HEK293 (cell line): ENCODE results near the gene TNIK.

Source experiments
- CTCF ChIA-PET: fragments of 350-600 bp; formaldehyde crosslinking; extraction: SDS; loops from one replicate; lab custom pipeline; 2021; ENCODE audit warnings: antibody characterized with exemption; lab: Yijun Ruan, JAX
- POLR2A ChIA-PET: fragments of 300-600 bp; formaldehyde crosslinking; extraction: SDS; loops from one replicate; lab custom pipeline; 2020; ENCODE audit warnings: antibody characterized with exemption, inconsistent platforms; lab: Yijun Ruan, JAX
- H3K27ac ChIP-seq: fragments of 200-500 bp; sonication (Bioruptor generic); 2 replicates; pipeline ENCODE4 v1.5.1; 2014; ENCODE audit warnings: low read depth, low read length, control low read depth, inconsistent platforms; ENCODE audit errors: extremely low read depth
- H3K36me3 ChIP-seq, 2 experiments: fragments of 200-500 bp in 1 of 2; sonication (Bioruptor generic) in 1 of 2; 1 replicate in 1 of 2; 2 replicates in 1 of 2; pipeline ENCODE4 v1.5.1; 2014 to 2017; ENCODE audit warnings: inconsistent platforms in 2 of 2, low read length in 2 of 2; ENCODE audit not compliant: control insufficient read depth in 2 of 2, insufficient read depth in 1 of 2
- H3K4me1 ChIP-seq: fragments of 200-500 bp; sonication (Bioruptor generic); 2 replicates; pipeline ENCODE4 v1.5.1; 2014; ENCODE audit warnings: mild to moderate bottlenecking, low read length, inconsistent platforms; ENCODE audit not compliant: control insufficient read depth, insufficient read depth
- H3K4me3 ChIP-seq: 2 replicates; pipeline ENCODE4 v1.5.1; 2011; ENCODE audit warnings: low read depth, mild to moderate bottlenecking, control low read depth, low read length, moderate library complexity
- H3K9me3 ChIP-seq: fragments of 200-500 bp; sonication (Bioruptor generic); 2 replicates; pipeline ENCODE4 v1.5.1; 2014; ENCODE audit warnings: low read depth, low read length, inconsistent platforms; ENCODE audit not compliant: control insufficient read depth, insufficient read depth
- CTCF ChIP-seq: fragments of 450-650 bp; formaldehyde crosslinking; IDR thresholded peaks from 2 replicates; pipeline ENCODE4 v1.5.1; 2016; ENCODE audit warnings: missing biosample characterization, missing genetic modification characterization
- FEZF1 ChIP-seq: fragments of 450-650 bp; formaldehyde crosslinking; IDR thresholded peaks from 2 replicates; pipeline ENCODE4 v1.5.1; 2016; ENCODE audit warnings: missing biosample characterization, missing genetic modification characterization
- GFI1B ChIP-seq: fragments of 450-650 bp; formaldehyde crosslinking; IDR thresholded peaks from 2 replicates; pipeline ENCODE4 v1.5.1; 2016; ENCODE audit warnings: missing biosample characterization, missing genetic modification characterization
- KLF10 ChIP-seq: fragments of 450-650 bp; IDR thresholded peaks from 2 replicates; pipeline ENCODE4 v1.5.1; 2018; ENCODE audit warnings: missing biosample characterization, mild to moderate bottlenecking, missing genetic modification characterization
- KLF17 ChIP-seq: fragments of 450-650 bp; formaldehyde crosslinking; IDR thresholded peaks from 2 replicates; pipeline ENCODE4 v1.5.1; 2016; ENCODE audit warnings: missing biosample characterization, missing genetic modification characterization
- OSR2 ChIP-seq: fragments of 450-650 bp; formaldehyde crosslinking; IDR thresholded peaks from 2 replicates; pipeline ENCODE4 v1.5.1; 2016; ENCODE audit warnings: missing biosample characterization, missing genetic modification characterization
- PRDM1 ChIP-seq: fragments of 450-650 bp; formaldehyde crosslinking; IDR thresholded peaks from 2 replicates; pipeline ENCODE4; 2016; ENCODE audit warnings: missing biosample characterization, missing genetic modification characterization
- ZBTB10 ChIP-seq: fragments of 450-650 bp; formaldehyde crosslinking; IDR thresholded peaks from 2 replicates; pipeline ENCODE4 v1.5.1; 2016; ENCODE audit warnings: missing biosample characterization, missing genetic modification characterization
- ZBTB20 ChIP-seq: fragments of 450-650 bp; formaldehyde crosslinking; IDR thresholded peaks from 2 replicates; pipeline ENCODE4 v1.5.1; 2016; ENCODE audit warnings: missing biosample characterization, missing genetic modification characterization
- ZIC2 ChIP-seq: fragments of 450-650 bp; formaldehyde crosslinking; IDR thresholded peaks from 2 replicates; pipeline ENCODE4 v1.5.1; 2016; ENCODE audit warnings: missing biosample characterization, missing genetic modification characterization
- ZNF112 ChIP-seq: fragments of 450-650 bp; formaldehyde crosslinking; IDR thresholded peaks from 2 replicates; pipeline ENCODE4 v1.5.0; 2017; ENCODE audit warnings: missing biosample characterization, missing genetic modification characterization
- ZNF121 ChIP-seq: fragments of 450-650 bp; formaldehyde crosslinking; IDR thresholded peaks from 2 replicates; pipeline ENCODE4 v1.5.1; 2016; ENCODE audit warnings: missing biosample characterization, missing genetic modification characterization
- ZNF133 ChIP-seq: fragments of 450-650 bp; formaldehyde crosslinking; IDR thresholded peaks from 2 replicates; pipeline ENCODE4 v1.5.1; 2016; ENCODE audit warnings: missing biosample characterization, missing genetic modification characterization
- ZNF169 ChIP-seq: fragments of 450-650 bp; formaldehyde crosslinking; IDR thresholded peaks from 2 replicates; pipeline ENCODE4 v1.5.1; 2016; ENCODE audit warnings: missing biosample characterization, missing genetic modification characterization
- ZNF2 ChIP-seq: fragments of 450-650 bp; formaldehyde crosslinking; IDR thresholded peaks from 2 replicates; pipeline ENCODE4 v1.5.1; 2016; ENCODE audit warnings: missing biosample characterization, missing genetic modification characterization
- ZNF266 ChIP-seq: fragments of 450-650 bp; formaldehyde crosslinking; IDR thresholded peaks from 2 replicates; pipeline ENCODE4 v1.5.1; 2016; ENCODE audit warnings: missing biosample characterization, missing genetic modification characterization, low read depth
- ZNF548 ChIP-seq: fragments of 450-650 bp; formaldehyde crosslinking; IDR thresholded peaks from 2 replicates; pipeline ENCODE4 v1.5.1; 2016; ENCODE audit warnings: missing biosample characterization, missing genetic modification characterization
- ZNF585B ChIP-seq: fragments of 450-650 bp; formaldehyde crosslinking; IDR thresholded peaks from 2 replicates; pipeline ENCODE4 v1.5.1; 2016; ENCODE audit warnings: missing biosample characterization, missing genetic modification characterization
- ZNF654 ChIP-seq: fragments of 450-650 bp; formaldehyde crosslinking; IDR thresholded peaks from 2 replicates; pipeline ENCODE4 v1.5.1; 2016; ENCODE audit warnings: low read depth, missing biosample characterization, missing genetic modification characterization
- ZNF660 ChIP-seq: fragments of 450-650 bp; IDR thresholded peaks from 2 replicates; pipeline ENCODE4 v1.5.1; 2018; ENCODE audit warnings: missing biosample characterization, mild to moderate bottlenecking, missing genetic modification characterization
- ZNF843 ChIP-seq: fragments of 450-650 bp; formaldehyde crosslinking; IDR thresholded peaks from 2 replicates; pipeline ENCODE4 v1.5.1; 2016; ENCODE audit warnings: missing biosample characterization, missing genetic modification characterization
- ZSCAN4 ChIP-seq: fragments of 450-650 bp; formaldehyde crosslinking; IDR thresholded peaks from 2 replicates; pipeline ENCODE4 v1.5.1; 2017; ENCODE audit warnings: missing biosample characterization, missing genetic modification characterization
- TF ChIP-seq, protein P1 (sequence below): fragments of 450-650 bp; formaldehyde crosslinking; IDR thresholded peaks from 2 replicates; pipeline ENCODE4 v1.5.1; 2016; ENCODE audit warnings: missing biosample characterization, missing genetic modification characterization, borderline replicate concordance
- TF ChIP-seq, protein P2 (sequence below): fragments of 450-650 bp; formaldehyde crosslinking; IDR thresholded peaks from 2 replicates; pipeline ENCODE4 v1.5.1; 2017; ENCODE audit warnings: missing biosample characterization, missing genetic modification characterization

The TNIK gene

GRCh38 chr3:171054231-171054630 is 406.0 kb downstream of the TNIK start (continued):
- no peak for TF ChIP-seq ZBTB10 (tag by site-specific recombination)
- TF ChIP-seq OSR2, result no peak
- TF ChIP-seq PRDM1 (tag by site-specific recombination), result no peak
- no peak for TF ChIP-seq ZNF112 (tag by site-specific recombination)
- TF ChIP-seq ZIC2, result no peak
- no peak for TF ChIP-seq ZNF843 (tag by site-specific recombination)
- no peak for TF ChIP-seq ZNF585B (tag by site-specific recombination)
- no peak for TF ChIP-seq FEZF1 (tag by site-specific recombination)

DNA sequence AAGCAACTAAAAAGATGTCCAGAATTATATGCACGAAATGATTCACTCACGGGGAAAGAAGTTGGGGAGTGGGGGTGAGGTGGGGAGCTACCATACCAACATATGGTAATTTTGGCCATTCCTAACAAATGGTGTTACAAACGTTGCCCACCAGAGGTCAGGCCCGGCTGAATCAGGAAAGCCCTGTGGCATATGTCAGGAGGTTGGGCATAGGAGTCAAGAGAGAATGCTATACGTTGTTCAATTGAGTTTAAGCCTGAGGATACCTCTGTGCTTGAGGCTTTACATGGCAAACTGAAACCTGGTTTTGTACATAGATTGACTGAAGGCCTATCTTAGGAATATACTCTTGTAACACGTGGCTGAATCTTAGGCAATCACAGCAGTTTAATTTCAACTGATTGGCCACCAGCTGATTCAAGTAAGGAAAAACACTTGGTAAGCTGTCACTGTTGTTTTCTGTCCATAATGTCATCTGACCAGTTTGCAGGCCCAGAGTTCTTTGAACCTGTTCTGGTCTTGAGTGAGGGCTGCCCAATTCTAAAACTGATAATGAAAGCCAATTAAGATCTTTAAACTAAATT is 410.3 kb downstream of the TNIK start:
- no peaks in the 10 kb centered on the region for H3K36me3 ChIP-seq
- H3K9me3 ChIP-seq, result no peaks in the 10 kb centered on the region
- no peak overlapping the region for H3K4me3 ChIP-seq
- no peak overlapping the region for H3K27ac ChIP-seq
- peak; percentile 40; the same call in 1 of the 2 replicates for TF ChIP-seq ZNF2 (tag by site-specific recombination)
- 0 out of 2 replicates have a peak, but pooled peaks have one; percentile 27 for TF ChIP-seq ZNF660 (tag by site-specific recombination)
- TF ChIP-seq ZNF133 (tag by site-specific recombination), result no peak
- no peak for TF ChIP-seq KLF17
- TF ChIP-seq GFI1B (tag by site-specific recombination), result no peak
- TF ChIP-seq FEZF1 (tag by site-specific recombination), result no peak
- TF ChIP-seq CTCF (tag by site-specific recombination), result peak; percentile 46
- TF ChIP-seq, protein P1, sequence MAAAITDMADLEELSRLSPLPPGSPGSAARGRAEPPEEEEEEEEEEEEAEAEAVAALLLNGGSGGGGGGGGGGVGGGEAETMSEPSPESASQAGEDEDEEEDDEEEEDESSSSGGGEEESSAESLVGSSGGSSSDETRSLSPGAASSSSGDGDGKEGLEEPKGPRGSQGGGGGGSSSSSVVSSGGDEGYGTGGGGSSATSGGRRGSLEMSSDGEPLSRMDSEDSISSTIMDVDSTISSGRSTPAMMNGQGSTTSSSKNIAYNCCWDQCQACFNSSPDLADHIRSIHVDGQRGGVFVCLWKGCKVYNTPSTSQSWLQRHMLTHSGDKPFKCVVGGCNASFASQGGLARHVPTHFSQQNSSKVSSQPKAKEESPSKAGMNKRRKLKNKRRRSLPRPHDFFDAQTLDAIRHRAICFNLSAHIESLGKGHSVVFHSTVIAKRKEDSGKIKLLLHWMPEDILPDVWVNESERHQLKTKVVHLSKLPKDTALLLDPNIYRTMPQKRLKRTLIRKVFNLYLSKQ (tag by site-specific recombination), result no peak
- no peak for TF ChIP-seq ZNF121 (tag by site-specific recombination)
- TF ChIP-seq ZBTB20 (tag by site-specific recombination), result no peak
- TF ChIP-seq, protein P2, sequence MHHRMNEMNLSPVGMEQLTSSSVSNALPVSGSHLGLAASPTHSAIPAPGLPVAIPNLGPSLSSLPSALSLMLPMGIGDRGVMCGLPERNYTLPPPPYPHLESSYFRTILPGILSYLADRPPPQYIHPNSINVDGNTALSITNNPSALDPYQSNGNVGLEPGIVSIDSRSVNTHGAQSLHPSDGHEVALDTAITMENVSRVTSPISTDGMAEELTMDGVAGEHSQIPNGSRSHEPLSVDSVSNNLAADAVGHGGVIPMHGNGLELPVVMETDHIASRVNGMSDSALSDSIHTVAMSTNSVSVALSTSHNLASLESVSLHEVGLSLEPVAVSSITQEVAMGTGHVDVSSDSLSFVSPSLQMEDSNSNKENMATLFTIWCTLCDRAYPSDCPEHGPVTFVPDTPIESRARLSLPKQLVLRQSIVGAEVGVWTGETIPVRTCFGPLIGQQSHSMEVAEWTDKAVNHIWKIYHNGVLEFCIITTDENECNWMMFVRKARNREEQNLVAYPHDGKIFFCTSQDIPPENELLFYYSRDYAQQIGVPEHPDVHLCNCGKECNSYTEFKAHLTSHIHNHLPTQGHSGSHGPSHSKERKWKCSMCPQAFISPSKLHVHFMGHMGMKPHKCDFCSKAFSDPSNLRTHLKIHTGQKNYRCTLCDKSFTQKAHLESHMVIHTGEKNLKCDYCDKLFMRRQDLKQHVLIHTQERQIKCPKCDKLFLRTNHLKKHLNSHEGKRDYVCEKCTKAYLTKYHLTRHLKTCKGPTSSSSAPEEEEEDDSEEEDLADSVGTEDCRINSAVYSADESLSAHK (tag by site-specific recombination), result no peak
- no peak for TF ChIP-seq ZSCAN4 (tag by site-specific recombination)
- TF ChIP-seq KLF10, result no peak
- peak; percentile 71 for TF ChIP-seq ZNF654 (tag by site-specific recombination)
- no peak for TF ChIP-seq ZNF548 (tag by site-specific recombination)
- no peak for TF ChIP-seq ZNF266 (tag by site-specific recombination)
- TF ChIP-seq ZNF169, result no peak
- no peak for TF ChIP-seq ZNF843 (tag by site-specific recombination)
- CTCF ChIA-PET, result interaction anchor here (0.6 to 2.4 kb wide), 16 partner anchors 32 to 722 kb away, joined by 3 to 15 read pairs (median 3); no protein-coding TSS in a partner anchor
- POLR2A ChIA-PET, result no interaction called here
- H3K4me1 ChIP-seq, result no peaks in the 10 kb centered on the region
